ENCODE measurements around the gene NEK6. TPM values are rescaled to one million over a fixed set of nuclear protein-coding genes. Genes with fewer than 3 reads are reported as not detected.

NEK6 gene
- total and polyA plus RNA-seq, 8 donors = 38.4 to 132 (median 45.0) TPM

GRCh38 chr9:124351672-124352468 lies 94.1 kb downstream of the NEK6 start:
- H3K27me3 ChIP-seq = no peaks in the 10 kb centered on the region
- no peak for DNase-seq
- intact Hi-C loops (cut with DNase I) = no loop called here
- H3K4me1 ChIP-seq = peaks cover 0 to 8% of the 10 kb centered on the region in 2 donors
- H3K27ac ChIP-seq = no peak overlapping the region
- H3K4me3 ChIP-seq = no peak overlapping the region
- TF ChIP-seq CTCF (IDR thresholded peaks at IDR 0.05) = no peak
- no peaks in the 10 kb centered on the region for H3K9me3 ChIP-seq
- peaks cover 0 to 100% of the 10 kb centered on the region in 2 donors for H3K36me3 ChIP-seq
- ATAC-seq = no peak

GRCh38 chr9:124352616-124353015 lies 94.9 kb downstream of the NEK6 start:
- H3K4me3 ChIP-seq = no peak overlapping the region
- intact Hi-C loops (cut with DNase I) = no loop called here
- H3K27ac ChIP-seq = no peak overlapping the region
- no peaks in the 10 kb centered on the region for H3K27me3 ChIP-seq
- no peak for TF ChIP-seq CTCF (IDR thresholded peaks at IDR 0.05)
- peaks cover 0 to 100% of the 10 kb centered on the region in 2 donors for H3K36me3 ChIP-seq
- no peaks in the 10 kb centered on the region for H3K9me3 ChIP-seq
- DNase-seq (peak in 1 of 4 donors; percentile 4), ATAC-seq (no peak)
- H3K4me1 ChIP-seq = peaks cover 0 to 12% of the 10 kb centered on the region in 2 donors

- ATAC-seq (no peak), DNase-seq (no peak)
- H3K4me3 ChIP-seq = no peak overlapping the region
- H3K27ac ChIP-seq = no peak overlapping the region
- H3K27me3 ChIP-seq = no peaks in the 10 kb centered on the region
- intact Hi-C loops (cut with DNase I) = no loop called here
- H3K4me1 ChIP-seq = peaks cover 0 to 12% of the 10 kb centered on the region in 2 donors
- TF ChIP-seq CTCF (IDR thresholded peaks at IDR 0.05) = no peak
- no peaks in the 10 kb centered on the region for H3K9me3 ChIP-seq
- peaks cover 0 to 98% of the 10 kb centered on the region in 2 donors for H3K36me3 ChIP-seq
Observed at GRCh38 chr9:124353166-124353768, 95.5 kb downstream of the NEK6 start.

- H3K27ac ChIP-seq = no peak overlapping the region
- no peak for TF ChIP-seq CTCF (IDR thresholded peaks at IDR 0.05)
- ATAC-seq (no peak), DNase-seq (no peak)
- H3K4me3 ChIP-seq = no peak overlapping the region
- intact Hi-C loops (cut with DNase I) = no loop called here
- peaks cover 0 to 93% of the 10 kb centered on the region in 2 donors for H3K36me3 ChIP-seq
- no peaks in the 10 kb centered on the region for H3K9me3 ChIP-seq
- peaks cover 0 to 12% of the 10 kb centered on the region in 2 donors for H3K4me1 ChIP-seq
- no peaks in the 10 kb centered on the region for H3K27me3 ChIP-seq
Observed at GRCh38 chr9:124353811-124354274, 96.1 kb downstream of the NEK6 start.

GRCh38 chr9:124354346-124355038 lies 96.7 kb downstream of the NEK6 start:
- DNase-seq = no peak
- Histone ChIP-seq H3K36me3 (peaks cover 0 to 86% of the 10 kb centered on the region in 2 donors), H3K4me3 (no peak overlapping the region)

More at GRCh38 chr9:124354346-124355038, 96.7 kb downstream of the NEK6 start:
- intact Hi-C loops (cut with DNase I) = no loop called here
- no peak overlapping the region for H3K27ac ChIP-seq
- H3K9me3 ChIP-seq = no peaks in the 10 kb centered on the region
- peaks cover 0 to 12% of the 10 kb centered on the region in 2 donors for H3K4me1 ChIP-seq
- ATAC-seq = no peak
- no peak for TF ChIP-seq CTCF (IDR thresholded peaks at IDR 0.05)
- no peaks in the 10 kb centered on the region for H3K27me3 ChIP-seq

Measured in left lung (tissue), 10 donors.